Naive thymus-derived CD4-positive, alpha-beta T cell (primary cell): ENCODE data around the gene KLHL36. TPM values are rescaled to one million over a fixed set of nuclear protein-coding genes. Genes with fewer than 3 reads are reported as not detected.
A peak's percentile ranks its signal among the peaks of the same experiment; 100 is the strongest.

Experiments used
- ATAC-seq: fragments of 150-1000 bp; cut with Tn5 transposase; 2 replicates; pipeline ENCODE4 v1.10.0; 2021; ENCODE audit warnings: mild to moderate bottlenecking, moderate library complexity
- CTCF ChIA-PET: fragments of 350-600 bp; sonication (Branson Sonifier 250); formaldehyde crosslinking; loops from one replicate; lab custom pipeline; 2021; ENCODE audit warnings: antibody characterized with exemption; lab: Charles Lee
- POLR2A ChIA-PET: fragments of 350-600 bp; sonication (Branson Sonifier 250); formaldehyde crosslinking; loops from one replicate; lab custom pipeline; 2021; ENCODE audit warnings: antibody characterized with exemption, inconsistent platforms; lab: Charles Lee
- DNase-seq, 9 donors: peaks; one replicate each; pipeline versions ENCODE4 v3.0.0 to v3.0.0-alpha.2; 2020 to 2022; ENCODE audit warnings: mixed read lengths in 1 of 9
- H3K27ac ChIP-seq: one replicate; pipeline ENCODE4 v1.7.0; 2013; ENCODE audit warnings: mild to moderate bottlenecking, low read depth, low read length, moderate library complexity
- H3K27me3 ChIP-seq, 2 donors: one replicate each; pipeline ENCODE4 v1.7.0; 2013; ENCODE audit warnings: low read length in 2 of 2, mild to moderate bottlenecking in 2 of 2, moderate library complexity in 2 of 2; ENCODE audit not compliant: control insufficient read depth in 2 of 2, insufficient read depth in 2 of 2
- H3K36me3 ChIP-seq, 3 experiments: 1 replicate in 2 of 3; 2 replicates in 1 of 3; pipeline ENCODE4 v1.7.0; 2013; ENCODE audit warnings: low read length in 3 of 3, mild to moderate bottlenecking in 3 of 3, moderate library complexity in 1 of 3; ENCODE audit not compliant: insufficient read depth in 3 of 3, control insufficient read depth in 2 of 3
- H3K4me1 ChIP-seq, 2 donors: one replicate each; pipeline ENCODE4 v1.7.0; 2013; ENCODE audit warnings: low read length in 2 of 2, mild to moderate bottlenecking in 2 of 2, moderate library complexity in 1 of 2; ENCODE audit not compliant: control insufficient read depth in 2 of 2, insufficient read depth in 2 of 2
- H3K4me3 ChIP-seq: 2 replicates; pipeline ENCODE4 v1.7.0; 2013; ENCODE audit warnings: mild to moderate bottlenecking, low read length
- H3K9me3 ChIP-seq, 3 experiments: 1 replicate in 2 of 3; 2 replicates in 1 of 3; pipeline ENCODE4 v1.7.0; 2013; ENCODE audit warnings: low read length in 3 of 3; ENCODE audit not compliant: control insufficient read depth in 2 of 3
- H3K27ac Mint-ChIP-seq, 9 donors: one replicate each; pipeline ENCODE4 v1.8.0; 2020 to 2022; ENCODE audit warnings: mixed read lengths in 9 of 9, mild to moderate bottlenecking in 8 of 9, moderate library complexity in 5 of 9, inconsistent platforms in 2 of 9
- H3K27me3 Mint-ChIP-seq, 5 donors: one replicate each; pipeline ENCODE4 v1.8.0; 2021 to 2022; ENCODE audit warnings: mixed read lengths in 5 of 5, mild to moderate bottlenecking in 1 of 5
- H3K36me3 Mint-ChIP-seq, 5 donors: one replicate each; pipeline ENCODE4 v1.8.0; 2020 to 2022; ENCODE audit warnings: mixed read lengths in 5 of 5, mild to moderate bottlenecking in 3 of 5, inconsistent platforms in 1 of 5
- H3K4me1 Mint-ChIP-seq, 7 donors: one replicate each; pipeline ENCODE4 v1.8.0; 2020 to 2022; ENCODE audit warnings: mixed read lengths in 7 of 7, mild to moderate bottlenecking in 3 of 7, inconsistent platforms in 1 of 7
- H3K4me3 Mint-ChIP-seq, 10 donors: one replicate each; pipeline ENCODE4 v1.8.0; 2020 to 2022; ENCODE audit warnings: mild to moderate bottlenecking in 10 of 10, mixed read lengths in 10 of 10, moderate library complexity in 6 of 10, inconsistent platforms in 2 of 10
- H3K9me3 Mint-ChIP-seq, 11 donors: one replicate each; pipeline ENCODE4 v1.8.0; 2020 to 2022; ENCODE audit warnings: mixed read lengths in 11 of 11, mild to moderate bottlenecking in 4 of 11, inconsistent platforms in 1 of 11, moderate library complexity in 1 of 11
- intact Hi-C, 2 donors: fragments of 100-400 bp; cut with micrococcal nuclease; formaldehyde crosslinking; loops; one replicate each; pipeline ENCODE4 v1.15.1; 2023
- polyA plus RNA-seq, 2 donors: library from polyadenylated mRNA; unstranded; fragments of 300-500 nt; fragmentation: Illumina TruSeq; gene quantifications; one replicate each; pipeline ENCODE4 v1.2.3, GENCODE V29; 2021
- total RNA-seq, 6 experiments: library from RNA in 5 of 6; stranded (reverse) in 5 of 6; gene quantifications; 1 replicate in 5 of 6; 2 replicates in 1 of 6; pipeline ENCODE4 v1.2.3 and lab custom pipeline; 2021 to 2026

Gene KLHL36
- total and polyA plus RNA-seq, 7 experiments from 2014 or later = 45.8 to 161 (median 80.0) TPM

- peak overlapping the region; percentile 77 to 91 (median 86) for H3K27ac Mint-ChIP-seq
- no peaks in the 10 kb centered on the region for H3K27me3 ChIP-seq
- H3K27me3 Mint-ChIP-seq = peaks cover 0 to 28% (median 0%) of the 10 kb centered on the region in 5 donors
- H3K4me3 Mint-ChIP-seq = peak overlapping the region; percentile 80 to 92 (median 86)
- H3K4me1 ChIP-seq = peaks cover 23 to 55% of the 10 kb centered on the region in 2 donors
- peaks cover 5 to 27% (median 23%) of the 10 kb centered on the region in 5 donors for H3K36me3 Mint-ChIP-seq
- no peaks in the 10 kb centered on the region for H3K9me3 ChIP-seq
- DNase-seq (no peak), ATAC-seq (no peak)
- peaks cover 0 to 27% (median 0%) of the 10 kb centered on the region in 3 experiments for H3K36me3 ChIP-seq
- peaks cover 40 to 66% (median 60%) of the 10 kb centered on the region in 7 donors for H3K4me1 Mint-ChIP-seq
- ChIA-PET POLR2A (interaction anchor here (0.9 to 2.4 kb wide), 8 partner anchors 9 to 145 kb away, joined by 3 to 11 read pairs (median 3); partner anchors contain the start of gene MEAK7), CTCF (no interaction called here)
- intact Hi-C loops = loop anchor here in 1 of 2 donors (2.0 to 10.0 kb wide), 3 partner anchors 23 to 532 kb away; partner anchors contain the start of genes KIAA0513 and MBTPS1
- H3K4me3 ChIP-seq = peak overlapping the region; percentile 73
- peaks cover 0 to 5% (median 0%) of the 10 kb centered on the region in 11 donors for H3K9me3 Mint-ChIP-seq
- peak overlapping the region; percentile 81 for H3K27ac ChIP-seq
Measured at GRCh38 chr16:84649511-84649861, 1.2 kb downstream of the KLHL36 start.

GRCh38 chr16:84650062-84650991, 2.0 kb downstream of the KLHL36 start:
- Histone ChIP-seq H3K9me3 (no peaks in the 10 kb centered on the region), H3K36me3 (peaks cover 0 to 34% (median 0%) of the 10 kb centered on the region in 3 experiments), H3K27me3 (no peaks in the 10 kb centered on the region), H3K27ac (no peak overlapping the region), H3K4me3 (no peak overlapping the region), H3K4me1 (peaks cover 23 to 61% of the 10 kb centered on the region in 2 donors)
- Mint-ChIP-seq H3K27me3 (peaks cover 0 to 20% (median 0%) of the 10 kb centered on the region in 5 donors), H3K4me3 (peak overlapping the region; percentile 62 to 92 (median 77)), H3K9me3 (peaks cover 0 to 5% (median 0%) of the 10 kb centered on the region in 11 donors), H3K4me1 (peaks cover 43 to 74% (median 66%) of the 10 kb centered on the region in 7 donors), H3K27ac (peak overlapping the region in 8 of 9 donors; percentile 22 to 80 (median 58)), H3K36me3 (peaks cover 5 to 30% (median 27%) of the 10 kb centered on the region in 5 donors)
- DNase-seq (no peak), ATAC-seq (no peak)
- intact Hi-C loops = no loop called here
- CTCF ChIA-PET = interaction anchor here (1.5 kb wide), 1 partner anchor 76 kb away, joined by 4 read pairs; no protein-coding TSS in a partner anchor
- POLR2A ChIA-PET = interaction anchor here (0.9 to 1.4 kb wide), 7 partner anchors 9 to 377 kb away, joined by 3 to 4 read pairs (median 3); partner anchors contain the start of gene KIAA0513

- no peaks in the 10 kb centered on the region for H3K27me3 ChIP-seq
- Mint-ChIP-seq H3K27me3 (peaks cover 0 to 2% (median 0%) of the 10 kb centered on the region in 5 donors), H3K36me3 (peaks cover 5 to 37% (median 27%) of the 10 kb centered on the region in 5 donors), H3K4me3 (peak overlapping the region; percentile 43 to 82 (median 78)), H3K27ac (peak overlapping the region; percentile 68 to 89 (median 84)), H3K4me1 (peaks cover 50 to 90% (median 80%) of the 10 kb centered on the region in 7 donors), H3K9me3 (peaks cover 0 to 4% (median 0%) of the 10 kb centered on the region in 11 donors)
- no peak overlapping the region for H3K4me3 ChIP-seq
- ATAC-seq = peak; percentile 60
- CTCF ChIA-PET = interaction anchor here (2.1 kb wide), 2 partner anchors 30 to 73 kb away, joined by 4 to 8 read pairs; no protein-coding TSS in a partner anchor
- peak in 7 of 9 donors; percentile 60 to 80 (median 73) for DNase-seq
- peaks cover 0 to 43% (median 0%) of the 10 kb centered on the region in 3 experiments for H3K36me3 ChIP-seq
- H3K27ac ChIP-seq = peak overlapping the region; percentile 47
- intact Hi-C loops = loop anchor here in 1 of 2 donors (1.0 to 2.0 kb wide), 5 partner anchors 11 to 52 kb away; no protein-coding TSS in a partner anchor
- H3K4me1 ChIP-seq = peaks cover 27 to 80% of the 10 kb centered on the region in 2 donors
- POLR2A ChIA-PET = interaction anchor here (0.9 to 2.7 kb wide), 6 partner anchors 11 to 135 kb away, joined by 3 to 10 read pairs (median 4); no protein-coding TSS in a partner anchor
- H3K9me3 ChIP-seq = no peaks in the 10 kb centered on the region
Measured at GRCh38 chr16:84652566-84652965, 4.3 kb downstream of the KLHL36 start.

- peaks cover 0 to 60% (median 10%) of the 10 kb centered on the region in 3 experiments for H3K36me3 ChIP-seq
- no peaks in the 10 kb centered on the region for H3K27me3 ChIP-seq
- no peak overlapping the region for H3K27ac ChIP-seq
- peaks cover 10 to 51% (median 32%) of the 10 kb centered on the region in 5 donors for H3K36me3 Mint-ChIP-seq
- ATAC-seq = no peak
- no peaks in the 10 kb centered on the region for H3K27me3 Mint-ChIP-seq
- H3K4me3 ChIP-seq = no peak overlapping the region
- H3K27ac Mint-ChIP-seq = peak overlapping the region in 4 of 9 donors; percentile 34 to 68 (median 41)
- H3K4me3 Mint-ChIP-seq = peak overlapping the region in 5 of 10 donors; percentile 14 to 81 (median 22)
- no peaks in the 10 kb centered on the region for H3K9me3 ChIP-seq
- peaks cover 51 to 100% (median 86%) of the 10 kb centered on the region in 7 donors for H3K4me1 Mint-ChIP-seq
- H3K4me1 ChIP-seq = peaks cover 25 to 73% of the 10 kb centered on the region in 2 donors
- no peak for DNase-seq
- ChIA-PET CTCF (interaction anchor here (1.0 to 2.1 kb wide), 3 partner anchors 32 to 149 kb away, joined by 3 to 8 read pairs (median 4); partner anchors contain the start of gene MEAK7), POLR2A (interaction anchor here (1.4 to 2.7 kb wide), 3 partner anchors 9 to 149 kb away, joined by 5 to 10 read pairs (median 7); no protein-coding TSS in a partner anchor)
- peaks cover 0 to 4% (median 0%) of the 10 kb centered on the region in 11 donors for H3K9me3 Mint-ChIP-seq
- intact Hi-C loops = no loop called here
Measured at GRCh38 chr16:84654238-84654637, 5.9 kb downstream of the KLHL36 start.

- peak overlapping the region in 4 of 9 donors; percentile 27 to 84 (median 75) for H3K27ac Mint-ChIP-seq
- H3K27me3 ChIP-seq = no peaks in the 10 kb centered on the region
- POLR2A ChIA-PET = interaction anchor here (1.8 to 2.7 kb wide), 2 partner anchors 9 to 10 kb away, joined by 7 to 10 read pairs; no protein-coding TSS in a partner anchor
- peaks cover 20 to 66% of the 10 kb centered on the region in 2 donors for H3K4me1 ChIP-seq
- H3K4me3 ChIP-seq = no peak overlapping the region
- CTCF ChIA-PET = interaction anchor here (0.7 to 2.1 kb wide), 4 partner anchors 33 to 150 kb away, joined by 3 to 8 read pairs (median 4); partner anchors contain the start of gene MEAK7
- peaks cover 50 to 98% (median 83%) of the 10 kb centered on the region in 7 donors for H3K4me1 Mint-ChIP-seq
- intact Hi-C loops = no loop called here
- H3K4me3 Mint-ChIP-seq = peak overlapping the region in 9 of 10 donors; percentile 33 to 60 (median 41)
- H3K9me3 ChIP-seq = no peaks in the 10 kb centered on the region
- ATAC-seq = no peak
- H3K27ac ChIP-seq = no peak overlapping the region
- H3K36me3 Mint-ChIP-seq = peaks cover 10 to 52% (median 33%) of the 10 kb centered on the region in 5 donors
- H3K27me3 Mint-ChIP-seq = no peaks in the 10 kb centered on the region
- no peak for DNase-seq
- peaks cover 0 to 67% (median 18%) of the 10 kb centered on the region in 3 experiments for H3K36me3 ChIP-seq
- H3K9me3 Mint-ChIP-seq = peaks cover 0 to 3% (median 0%) of the 10 kb centered on the region in 11 donors
Measured at GRCh38 chr16:84654998-84655397, 6.7 kb downstream of the KLHL36 start.
